ENCODE measurements around the gene ABI1.

Gene ABI1

DNA sequence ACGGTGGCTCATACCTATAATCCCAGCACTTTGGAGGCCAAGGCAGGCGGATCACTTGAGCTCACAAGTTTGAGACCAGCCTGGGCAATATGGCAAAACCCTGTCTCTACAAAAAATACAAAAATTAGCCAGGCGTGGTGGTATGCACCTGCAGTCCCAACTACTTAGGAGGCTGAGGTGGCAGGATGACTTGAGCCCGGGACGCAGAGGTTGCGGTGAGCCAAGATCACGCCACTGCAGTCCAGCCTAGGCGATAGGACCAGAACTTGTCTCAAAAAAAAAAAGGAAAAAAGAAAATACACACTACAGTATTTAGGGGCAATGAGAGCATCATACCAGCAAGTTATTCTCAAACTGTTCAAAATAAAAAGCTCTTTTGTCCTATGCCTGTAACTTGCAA, 59.5 kb downstream of the ABI1 start:
- Histone ChIP-seq H3F3A (ENCODE audit: insufficient read depth, low read length) (peaks cover 5% of the 10 kb centered on the region), H3K4me1 (ENCODE audit: insufficient read depth, low read length, severe bottlenecking) (peaks cover 89% of the 10 kb centered on the region), H3K9ac (ENCODE audit: low read length) (peak overlapping the region; percentile 70), H3K9me2 (ENCODE audit: low read depth, low read length) (no peaks in the 10 kb centered on the region), H3K27ac (ENCODE audit: low read depth, low read length, poor library complexity, severe bottlenecking) (peak overlapping the region; percentile 100), H3K4me2 (ENCODE audit: low read length) (peak overlapping the region; percentile 62), H2AFZ (ENCODE audit: low read length) (no peak overlapping the region), H4K20me1 (ENCODE audit: insufficient read depth, low read length) (no peaks in the 10 kb centered on the region), H3K4me3 (ENCODE audit: low read depth, low read length, poor library complexity, severe bottlenecking) (peak overlapping the region; percentile 38), H3K36me3 (ENCODE audit: insufficient read depth, low read length) (peaks cover 23% of the 10 kb centered on the region), H3K9me3 (ENCODE audit: low read length) (peaks cover 9% of the 10 kb centered on the region; the same call in 1 of the 2 replicates), H3K79me2 (ENCODE audit: insufficient read depth, low read length) (peaks cover 82% of the 10 kb centered on the region), H3K27me3 (ENCODE audit: insufficient read depth, low read length) (no peaks in the 10 kb centered on the region)
- TF ChIP-seq EZH2 (IDR thresholded peaks at IDR 0.05; ENCODE audit: borderline replicate concordance, low read length), result no peak
- TF ChIP-seq, protein P1, sequence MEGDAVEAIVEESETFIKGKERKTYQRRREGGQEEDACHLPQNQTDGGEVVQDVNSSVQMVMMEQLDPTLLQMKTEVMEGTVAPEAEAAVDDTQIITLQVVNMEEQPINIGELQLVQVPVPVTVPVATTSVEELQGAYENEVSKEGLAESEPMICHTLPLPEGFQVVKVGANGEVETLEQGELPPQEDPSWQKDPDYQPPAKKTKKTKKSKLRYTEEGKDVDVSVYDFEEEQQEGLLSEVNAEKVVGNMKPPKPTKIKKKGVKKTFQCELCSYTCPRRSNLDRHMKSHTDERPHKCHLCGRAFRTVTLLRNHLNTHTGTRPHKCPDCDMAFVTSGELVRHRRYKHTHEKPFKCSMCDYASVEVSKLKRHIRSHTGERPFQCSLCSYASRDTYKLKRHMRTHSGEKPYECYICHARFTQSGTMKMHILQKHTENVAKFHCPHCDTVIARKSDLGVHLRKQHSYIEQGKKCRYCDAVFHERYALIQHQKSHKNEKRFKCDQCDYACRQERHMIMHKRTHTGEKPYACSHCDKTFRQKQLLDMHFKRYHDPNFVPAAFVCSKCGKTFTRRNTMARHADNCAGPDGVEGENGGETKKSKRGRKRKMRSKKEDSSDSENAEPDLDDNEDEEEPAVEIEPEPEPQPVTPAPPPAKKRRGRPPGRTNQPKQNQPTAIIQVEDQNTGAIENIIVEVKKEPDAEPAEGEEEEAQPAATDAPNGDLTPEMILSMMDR (IDR thresholded peaks at IDR 0.05; ENCODE audit: low read length), result no peak

GRCh38 chr10:26800468-26800867, 60.3 kb downstream of the ABI1 start:
- Histone ChIP-seq H2AFZ (ENCODE audit: low read length) (no peak overlapping the region), H3K27ac (ENCODE audit: low read depth, low read length, poor library complexity, severe bottlenecking) (peak overlapping the region; percentile 100), H3K27me3 (ENCODE audit: insufficient read depth, low read length) (no peaks in the 10 kb centered on the region), H3K9me3 (ENCODE audit: low read length) (peaks cover 10% of the 10 kb centered on the region; the same call in 1 of the 2 replicates), H3K9me2 (ENCODE audit: low read depth, low read length) (no peaks in the 10 kb centered on the region), H3K4me2 (ENCODE audit: low read length) (peak overlapping the region; percentile 62), H3K9ac (ENCODE audit: low read length) (peak overlapping the region; percentile 70), H3K4me1 (ENCODE audit: insufficient read depth, low read length, severe bottlenecking) (peaks cover 81% of the 10 kb centered on the region), H4K20me1 (ENCODE audit: insufficient read depth, low read length) (no peaks in the 10 kb centered on the region), H3K4me3 (ENCODE audit: low read depth, low read length, poor library complexity, severe bottlenecking) (peak overlapping the region; percentile 38), H3K79me2 (ENCODE audit: insufficient read depth, low read length) (peaks cover 82% of the 10 kb centered on the region), H3K36me3 (ENCODE audit: insufficient read depth, low read length) (peaks cover 31% of the 10 kb centered on the region), H3F3A (ENCODE audit: insufficient read depth, low read length) (peaks cover 5% of the 10 kb centered on the region)
- TF ChIP-seq, protein P1 (IDR thresholded peaks at IDR 0.05; ENCODE audit: low read length), result no peak
- TF ChIP-seq EZH2 (IDR thresholded peaks at IDR 0.05; ENCODE audit: borderline replicate concordance, low read length), result no peak

DNA sequence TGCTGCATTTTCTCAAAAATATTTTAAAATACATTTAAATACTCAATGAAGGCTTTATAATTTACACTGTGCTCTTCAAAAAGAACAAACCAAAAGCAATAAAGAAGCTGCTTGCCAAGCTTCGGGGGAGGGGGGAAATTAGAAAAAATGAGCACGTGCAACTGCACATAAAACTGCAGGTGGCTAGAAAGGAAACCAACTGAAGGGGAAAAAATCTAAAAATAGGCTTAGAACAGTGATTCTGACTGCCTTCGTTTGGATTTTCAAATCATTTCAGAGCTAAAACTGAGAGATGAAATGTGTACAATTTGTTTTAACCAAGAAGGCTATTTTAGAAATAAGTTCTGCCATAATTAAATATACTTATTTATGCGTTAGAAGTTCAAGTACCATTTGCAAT, 61.4 kb downstream of the ABI1 start:
- Histone ChIP-seq H3K9ac (ENCODE audit: low read length) (peak overlapping the region; percentile 70), H4K20me1 (ENCODE audit: insufficient read depth, low read length) (no peaks in the 10 kb centered on the region), H3K27ac (ENCODE audit: low read depth, low read length, poor library complexity, severe bottlenecking) (peak overlapping the region; percentile 100), H3K9me3 (ENCODE audit: low read length) (peaks cover 10% of the 10 kb centered on the region; the same call in 1 of the 2 replicates), H3K4me1 (ENCODE audit: insufficient read depth, low read length, severe bottlenecking) (peaks cover 70% of the 10 kb centered on the region), H3F3A (ENCODE audit: insufficient read depth, low read length) (peaks cover 5% of the 10 kb centered on the region), H2AFZ (ENCODE audit: low read length) (no peak overlapping the region), H3K9me2 (ENCODE audit: low read depth, low read length) (no peaks in the 10 kb centered on the region), H3K36me3 (ENCODE audit: insufficient read depth, low read length) (peaks cover 38% of the 10 kb centered on the region), H3K4me3 (ENCODE audit: low read depth, low read length, poor library complexity, severe bottlenecking) (peak overlapping the region; percentile 38), H3K4me2 (ENCODE audit: low read length) (peak overlapping the region; percentile 62), H3K79me2 (ENCODE audit: insufficient read depth, low read length) (peaks cover 82% of the 10 kb centered on the region), H3K27me3 (ENCODE audit: insufficient read depth, low read length) (no peaks in the 10 kb centered on the region)
- TF ChIP-seq, protein P1 (IDR thresholded peaks at IDR 0.05; ENCODE audit: low read length), result no peak
- no peak for TF ChIP-seq EZH2 (IDR thresholded peaks at IDR 0.05; ENCODE audit: borderline replicate concordance, low read length)
